WTC11 (cell line): ENCODE data around the gene RTF1. TPM values are rescaled to one million over a fixed set of nuclear protein-coding genes. Genes with fewer than 3 reads are reported as not detected.

Experiments
- ATAC-seq: fragments of 200-7000 bp; cut with Tn5 transposase; 2 replicates; pipeline ENCODE4 v1.10.0; 2021; ENCODE audit warnings: mild to moderate bottlenecking, moderate library complexity
- CTCF ChIA-PET: fragments of 300-600 bp; sonication (Branson Sonifier 250); formaldehyde crosslinking; loops from one replicate; lab custom pipeline; 2021; ENCODE audit warnings: antibody characterized with exemption; lab: Charles Lee
- POLR2A ChIA-PET: fragments of 350-600 bp; sonication (Branson Sonifier 250); formaldehyde crosslinking; loops from one replicate; lab custom pipeline; 2021; ENCODE audit warnings: antibody characterized with exemption; lab: Charles Lee
- DNase-seq: peaks from one replicate; pipeline ENCODE4 v3.0.0; 2021; ENCODE audit warnings: low spot score
- H3K27ac Mint-ChIP-seq: 2 replicates; pipeline ENCODE4 v1.8.0; 2021; ENCODE audit warnings: mixed read lengths
- H3K27me3 Mint-ChIP-seq: 2 replicates; pipeline ENCODE4 v1.8.0; 2021; ENCODE audit warnings: low read depth, mild to moderate bottlenecking, moderate library complexity, mixed read lengths
- H3K36me3 Mint-ChIP-seq: 2 replicates; pipeline ENCODE4 v1.8.0; 2021; ENCODE audit warnings: mixed read lengths
- H3K4me1 Mint-ChIP-seq: 2 replicates; pipeline ENCODE4 v1.8.0; 2022; ENCODE audit warnings: mixed read lengths
- H3K4me3 Mint-ChIP-seq: 2 replicates; pipeline ENCODE4 v1.8.0; 2021; ENCODE audit warnings: mild to moderate bottlenecking, moderate library complexity, mixed read lengths
- H3K9me3 Mint-ChIP-seq: 2 replicates; pipeline ENCODE4 v1.8.0; 2021; ENCODE audit warnings: mixed read lengths
- AR ChIP-seq: fragments of 250-450 bp; sonication (Bioruptor Pico); IDR thresholded peaks from 2 replicates; pipeline ENCODE4 v1.9.0; 2021; ENCODE audit warnings: mild to moderate bottlenecking
- EMX1 ChIP-seq: fragments of 250-450 bp; sonication (Bioruptor Pico); IDR thresholded peaks from 2 replicates; pipeline ENCODE4 v1.8.0; 2021; ENCODE audit warnings: mild to moderate bottlenecking
- GRHL2 ChIP-seq: fragments of 250-450 bp; sonication (Bioruptor Pico); IDR thresholded peaks from 2 replicates; pipeline ENCODE4 v1.8.0; 2022; ENCODE audit warnings: mild to moderate bottlenecking, moderate library complexity; ENCODE audit not compliant: insufficient replicate concordance, severe bottlenecking
- GTF2I ChIP-seq: fragments of 250-450 bp; sonication (Bioruptor Pico); conservative IDR thresholded peaks from 2 replicates; pipeline ENCODE4 v1.4.0; 2021; ENCODE audit warnings: mild to moderate bottlenecking
- JAZF1 ChIP-seq: fragments of 250-450 bp; sonication (Bioruptor Pico); IDR thresholded peaks from 2 replicates; pipeline ENCODE4 v1.9.0; 2021; ENCODE audit warnings: moderate library complexity, mild to moderate bottlenecking, inconsistent platforms
- JUN ChIP-seq: sonication (generic); formaldehyde crosslinking; IDR thresholded peaks from 2 replicates; pipeline ENCODE4 v1.8.0; 2023; ENCODE audit warnings: mild to moderate bottlenecking, missing genetic modification reagents
- TEAD4 ChIP-seq: sonication (generic); formaldehyde crosslinking; IDR thresholded peaks from 2 replicates; pipeline ENCODE4 v1.8.0; 2022; ENCODE audit warnings: mild to moderate bottlenecking, missing genetic modification reagents
- TP53 ChIP-seq: sonication (generic); formaldehyde crosslinking; IDR thresholded peaks from 2 replicates; pipeline ENCODE4 v1.8.1; 2023; ENCODE audit warnings: mild to moderate bottlenecking, missing genetic modification reagents
- ZMAT4 ChIP-seq: fragments of 250-450 bp; sonication (Bioruptor Pico); IDR thresholded peaks from 2 replicates; pipeline ENCODE4 v1.9.0; 2021; ENCODE audit warnings: mild to moderate bottlenecking
- ZNF425 ChIP-seq: fragments of 250-450 bp; sonication (Bioruptor Pico); conservative IDR thresholded peaks from 2 replicates; pipeline ENCODE4 v1.9.0; 2021; ENCODE audit warnings: mild to moderate bottlenecking
- ZSCAN18 ChIP-seq: fragments of 250-450 bp; sonication (Bioruptor Pico); IDR thresholded peaks from 2 replicates; pipeline ENCODE4 v2.1.2; 2022; ENCODE audit warnings: mild to moderate bottlenecking, moderate library complexity
- total RNA-seq: library from RNA; stranded (reverse); gene quantifications from 3 replicates; pipeline ENCODE4 v1.2.3, GENCODE V29; 2021
- TF ChIP-seq, protein P1 (sequence below): fragments of 250-450 bp; sonication (Bioruptor Pico); IDR thresholded peaks from 2 replicates; pipeline ENCODE4 v1.9.0; 2021; ENCODE audit warnings: moderate library complexity, mild to moderate bottlenecking, inconsistent platforms, borderline replicate concordance

RTF1 gene
- total RNA-seq, 1 experiment from 2014 or later: 52.3 TPM

- ATAC-seq (no peak), DNase-seq (no peak)
- peaks cover 41% of the 10 kb centered on the region for H3K27me3 Mint-ChIP-seq
- H3K4me3 Mint-ChIP-seq: no peak overlapping the region
- ChIA-PET CTCF (interaction anchor here (0.6 kb wide), 1 partner anchor 29 kb away, joined by 3 read pairs; no protein-coding TSS in a partner anchor), POLR2A (no interaction called here)
- H3K9me3 Mint-ChIP-seq: no peaks in the 10 kb centered on the region
- TF ChIP-seq JUN (CRISPR knock-in tag) (no peak), JAZF1 (CRISPR knock-in tag) (no peak), GRHL2 (CRISPR knock-in tag) (no peak), TP53 (CRISPR knock-in tag) (no peak), ZMAT4 (CRISPR knock-in tag) (no peak), ZNF425 (CRISPR knock-in tag) (no peak)
- TF ChIP-seq, protein P1, sequence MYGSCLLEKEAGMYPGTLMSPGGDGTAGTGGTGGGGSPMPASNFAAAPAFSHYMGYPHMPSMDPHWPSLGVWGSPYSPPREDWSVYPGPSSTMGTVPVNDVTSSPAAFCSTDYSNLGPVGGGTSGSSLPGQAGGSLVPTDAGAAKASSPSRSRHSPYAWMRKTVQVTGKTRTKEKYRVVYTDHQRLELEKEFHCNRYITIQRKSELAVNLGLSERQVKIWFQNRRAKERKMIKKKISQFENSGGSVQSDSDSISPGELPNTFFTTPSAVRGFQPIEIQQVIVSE (CRISPR knock-in tag): no peak
- peaks cover 7% of the 10 kb centered on the region for H3K4me1 Mint-ChIP-seq
- no peak overlapping the region for H3K27ac Mint-ChIP-seq
- no peaks in the 10 kb centered on the region for H3K36me3 Mint-ChIP-seq
Measured at GRCh38 chr15:41489641-41490040, 72.7 kb downstream of the RTF1 start.

DNA sequence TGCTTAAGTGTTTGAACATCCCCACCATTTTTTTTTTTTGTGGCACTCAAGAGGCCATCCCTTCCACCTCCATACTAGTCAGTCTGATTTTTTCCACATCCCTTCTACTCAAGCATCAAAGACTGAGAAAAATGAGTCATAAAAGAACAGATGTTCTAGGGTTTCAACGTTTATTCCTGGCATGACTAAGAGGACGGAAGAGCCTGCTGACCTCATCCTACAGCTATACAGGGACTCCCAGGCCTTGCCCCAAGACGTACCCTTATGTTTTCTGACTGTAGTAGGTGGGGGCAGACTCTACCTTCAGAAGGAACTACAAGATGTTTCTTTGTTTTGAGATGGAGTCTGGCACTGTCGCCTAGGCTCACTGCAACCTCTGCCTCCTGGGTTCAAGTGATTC lies 73.5 kb downstream of the RTF1 start:
- no peak overlapping the region for H3K4me3 Mint-ChIP-seq
- ATAC-seq: no peak
- POLR2A ChIA-PET: no interaction called here
- H3K27ac Mint-ChIP-seq: no peak overlapping the region
- no peak for TF ChIP-seq ZSCAN18 (CRISPR knock-in tag)
- no peak for TF ChIP-seq TEAD4
- TF ChIP-seq, all 79 proteins: peak for 0
- H3K4me1 Mint-ChIP-seq: peaks cover 7% of the 10 kb centered on the region
- no peak for DNase-seq
- CTCF ChIA-PET: interaction anchor here (0.6 to 1.3 kb wide), 2 partner anchors 17 to 29 kb away, joined by 3 to 4 read pairs; no protein-coding TSS in a partner anchor
- H3K27me3 Mint-ChIP-seq: peaks cover 49% of the 10 kb centered on the region
- no peaks in the 10 kb centered on the region for H3K9me3 Mint-ChIP-seq
- H3K36me3 Mint-ChIP-seq: no peaks in the 10 kb centered on the region

DNA sequence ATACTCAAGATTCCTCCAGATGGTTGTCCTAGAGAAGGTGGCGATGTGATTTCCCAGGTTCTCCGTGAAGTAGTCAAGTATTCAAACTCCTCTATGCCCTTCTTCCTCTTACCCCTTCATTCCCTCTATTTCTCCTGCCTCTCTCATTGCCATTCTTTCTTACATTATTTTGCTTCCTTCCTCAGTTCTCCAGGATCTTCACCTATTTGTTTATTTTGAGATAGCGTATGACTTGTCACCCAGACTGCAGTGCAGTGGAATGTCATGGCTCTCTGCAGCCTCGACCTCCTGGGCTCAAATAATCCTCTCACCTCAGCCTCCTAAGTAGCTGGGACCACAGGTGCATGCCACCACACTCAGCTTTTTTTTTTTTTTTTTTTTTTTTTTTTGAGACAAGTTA lies 75.0 kb downstream of the RTF1 start:
- Mint-ChIP-seq H3K4me3 (no peak overlapping the region), H3K27me3 (peaks cover 64% of the 10 kb centered on the region), H3K9me3 (no peaks in the 10 kb centered on the region), H3K4me1 (peaks cover 14% of the 10 kb centered on the region), H3K36me3 (no peaks in the 10 kb centered on the region), H3K27ac (no peak overlapping the region)
- ATAC-seq: no peak
- no peak for DNase-seq
- ChIA-PET CTCF (interaction anchor here (0.5 to 5.1 kb wide), 5 partner anchors 11 to 112 kb away, joined by 3 to 38 read pairs (median 5); no protein-coding TSS in a partner anchor), POLR2A (interaction anchor here (0.6 kb wide), 1 partner anchor 60 kb away, joined by 3 read pairs; no protein-coding TSS in a partner anchor)
- TF ChIP-seq GTF2I: no peak
- no peak for TF ChIP-seq EMX1 (CRISPR knock-in tag)
- TF ChIP-seq, protein P1 (CRISPR knock-in tag): no peak
- TF ChIP-seq AR (CRISPR knock-in tag): no peak
